ENCODE measurements around the gene NKAIN1.
A peak's percentile ranks its signal among the peaks of the same experiment; 100 is the strongest.
"Not testable (repeated sequence)": the region's sequence is repeated elsewhere in the genome, so short reads cannot be mapped to it uniquely, and the experiment has no call there.

The NKAIN1 gene

DNA sequence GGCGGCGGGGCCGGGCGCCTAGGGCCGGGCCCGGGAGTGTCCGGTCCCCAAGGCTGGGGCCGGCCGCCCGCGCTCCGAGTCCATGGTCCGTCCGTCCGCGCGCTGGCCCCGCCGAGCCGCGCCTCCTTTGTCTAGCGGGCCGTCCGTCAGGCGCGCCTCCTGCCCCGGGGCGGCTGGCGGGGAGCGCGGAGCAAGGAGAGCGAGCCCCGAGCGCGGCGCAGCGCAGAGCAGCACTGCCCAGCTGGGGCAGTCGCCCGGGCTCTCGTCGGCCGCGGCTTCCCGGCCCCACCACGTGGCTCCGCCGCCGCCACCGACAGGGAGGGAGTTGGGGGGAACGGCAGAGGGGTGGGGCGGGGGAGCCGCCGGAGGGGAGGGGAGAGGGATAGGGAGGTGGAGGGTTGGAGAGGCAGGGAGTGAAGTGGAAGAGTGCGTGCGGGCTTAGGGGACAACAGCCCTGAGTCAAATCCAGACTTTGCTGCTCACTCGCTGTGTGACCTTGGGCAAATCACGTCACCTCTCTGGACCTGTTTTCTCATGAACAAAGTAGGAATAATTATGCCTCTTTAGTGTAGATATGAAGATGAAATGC, at the start of gene NKAIN1:
NKAIN1 (minus strand) TSS at position 235 of the 589 bp plus-strand sequence. CDS start 340 bp downstream, outside the sequence.
- DNase-seq: peak in 6 of 10 donors; percentile 17 to 91 (median 38)
- intact Hi-C loops (cut with DNase I): loop anchor here (5.0 kb wide), 1 partner anchor 57 kb away; no protein-coding TSS in a partner anchor

DNA sequence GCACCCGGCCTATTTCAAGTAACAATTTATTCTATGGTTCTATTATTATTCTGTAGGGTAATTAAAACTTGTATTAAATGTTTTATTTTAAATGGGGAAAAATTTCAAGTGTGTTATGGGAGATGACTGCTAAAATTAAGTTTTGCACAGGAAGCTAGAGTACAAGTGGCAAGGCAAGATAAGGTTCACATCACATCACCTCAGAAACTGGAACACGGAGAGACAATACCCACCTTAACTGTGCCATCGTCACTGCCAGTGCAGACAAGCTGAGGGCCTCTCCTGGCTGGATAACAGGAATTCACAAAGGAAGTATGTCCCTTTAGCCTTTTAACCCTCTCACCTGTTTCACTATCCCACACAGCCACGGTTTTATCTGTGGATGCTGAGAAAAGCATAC, 49.3 kb upstream of the NKAIN1 start:
- intact Hi-C loops (cut with DNase I): no loop called here
- DNase-seq: no peak

DNA sequence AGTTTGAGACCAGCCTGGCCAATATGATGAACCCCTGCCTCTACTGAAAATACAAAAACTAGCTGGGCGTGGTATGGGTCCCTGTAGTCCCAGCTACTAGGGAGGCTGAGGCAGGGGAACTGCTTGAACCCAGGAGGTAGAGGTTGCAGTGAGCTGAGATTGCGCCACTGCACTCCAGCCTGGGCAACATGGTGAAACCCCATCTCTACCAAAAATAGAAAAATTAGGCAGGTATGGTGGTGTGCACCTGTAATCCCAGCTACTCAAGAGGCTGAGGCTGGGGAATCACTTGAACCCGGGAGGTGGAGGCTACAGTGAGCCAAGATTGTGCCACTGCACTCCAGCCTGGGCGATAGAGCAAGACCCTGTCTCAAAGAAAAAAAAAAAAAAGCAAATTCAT, 48.1 kb upstream of the NKAIN1 start:
- DNase-seq; intact Hi-C loops (cut with DNase I): not testable (repeated sequence)

DNA sequence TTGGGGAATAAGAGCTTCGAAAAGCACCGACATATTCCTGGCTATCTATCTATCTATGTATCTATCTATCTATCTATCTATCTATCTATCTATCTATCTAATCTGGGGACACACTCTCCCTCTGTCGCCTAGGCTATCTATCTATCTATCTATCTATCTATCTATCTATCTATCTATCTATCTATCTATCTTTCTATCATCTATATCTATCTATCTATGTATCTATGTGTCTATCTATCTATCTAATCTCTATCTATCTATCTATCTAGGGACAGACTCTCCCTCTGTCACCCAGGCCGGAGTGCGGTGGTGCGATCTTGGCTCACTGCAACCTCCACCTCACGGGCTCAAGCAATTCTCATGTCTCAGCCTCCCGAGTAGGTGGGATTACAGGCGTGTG, 42.7 kb upstream of the NKAIN1 start:
- DNase-seq; intact Hi-C loops (cut with DNase I): not testable (repeated sequence)

DNA sequence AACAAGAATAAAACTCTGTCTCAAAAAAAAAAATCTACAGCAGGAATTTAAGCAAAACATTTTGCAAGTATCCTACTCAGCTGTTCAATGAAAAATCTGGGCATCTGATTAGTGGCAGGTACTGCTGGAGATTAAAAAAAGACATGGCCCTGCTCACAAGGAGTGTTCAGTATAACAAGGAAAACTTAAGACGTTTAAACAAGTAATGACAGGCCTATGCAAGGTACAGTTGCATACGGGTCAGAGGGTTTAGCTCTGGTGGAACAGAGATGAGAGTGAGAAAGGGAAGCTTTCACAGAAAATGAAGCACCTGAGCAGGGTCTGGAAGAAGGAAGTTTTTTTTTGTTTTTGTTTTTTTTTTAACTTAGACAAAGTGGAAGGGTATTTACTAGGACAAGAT, 33.9 kb upstream of the NKAIN1 start:
- intact Hi-C loops (cut with DNase I): no loop called here
- no peak for DNase-seq

DNA sequence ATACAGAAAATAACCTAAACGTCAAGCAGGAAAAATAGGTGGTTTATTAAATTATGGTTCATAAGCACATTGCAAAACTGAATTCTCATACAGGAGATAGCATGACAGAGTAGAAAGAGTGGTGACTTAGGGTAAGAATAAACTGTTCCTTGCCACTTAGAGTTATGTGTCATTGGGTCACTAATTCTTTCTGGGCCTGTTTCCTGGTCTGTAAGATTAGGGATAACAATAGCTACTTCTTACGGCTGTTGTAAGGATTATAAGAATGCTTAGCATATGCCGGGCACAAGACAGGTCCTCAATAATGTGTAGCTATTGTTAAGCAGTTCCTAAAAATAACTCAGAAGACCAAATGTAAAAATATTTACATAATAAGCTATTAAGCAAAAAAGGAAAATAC, 32.7 kb upstream of the NKAIN1 start:
- no peak for DNase-seq
- intact Hi-C loops (cut with DNase I): no loop called here

DNA sequence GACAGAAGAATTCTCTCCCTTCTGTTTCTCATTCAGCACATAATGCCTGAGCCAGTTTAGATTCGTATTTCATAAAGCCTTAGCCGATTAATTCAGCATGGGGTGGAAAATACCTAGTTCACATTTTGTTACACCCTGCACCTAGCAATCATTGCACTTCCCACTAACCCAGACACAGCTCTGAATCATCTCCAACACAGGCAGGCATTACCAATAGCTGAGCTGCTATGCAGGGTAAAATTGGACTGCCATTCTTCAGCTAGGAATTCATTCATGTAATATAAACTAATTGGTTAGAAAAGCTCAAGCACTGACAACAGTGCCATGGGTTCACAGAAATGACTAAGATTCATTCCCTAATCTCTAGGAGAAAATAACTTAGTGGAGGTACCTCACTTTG, 26.9 kb upstream of the NKAIN1 start:
- intact Hi-C loops (cut with DNase I): no loop called here
- no peak for DNase-seq

DNA sequence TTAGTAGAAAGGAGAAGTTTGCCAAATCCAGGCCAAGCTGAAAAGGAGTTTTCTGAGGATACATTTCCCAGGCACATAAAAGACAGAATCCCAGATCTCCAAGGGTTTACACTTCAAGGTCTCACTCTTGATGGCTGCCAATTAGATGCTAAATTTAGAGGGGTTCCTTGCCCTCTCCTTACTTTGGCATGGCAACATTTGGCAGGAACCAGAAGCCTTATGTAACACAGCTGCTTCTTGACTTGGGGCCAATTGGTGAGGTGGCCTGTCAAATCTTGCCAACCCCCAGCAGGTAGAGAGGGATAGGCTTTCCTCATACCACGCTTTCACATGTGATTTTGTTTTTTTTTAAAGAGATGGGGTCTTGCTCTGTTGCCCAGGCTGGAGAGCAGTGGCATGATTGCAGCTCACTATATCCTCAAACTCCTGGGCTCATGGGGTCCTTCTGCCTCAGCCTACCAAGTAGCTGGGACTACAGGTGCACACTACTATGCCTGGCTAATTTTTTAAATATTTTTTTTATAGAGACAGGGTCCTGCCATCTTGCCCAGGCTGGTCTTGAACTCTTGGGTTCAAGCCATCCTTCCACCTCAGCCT, 25.2 kb upstream of the NKAIN1 start:
- DNase-seq: no peak
- intact Hi-C loops (cut with DNase I): no loop called here

DNA sequence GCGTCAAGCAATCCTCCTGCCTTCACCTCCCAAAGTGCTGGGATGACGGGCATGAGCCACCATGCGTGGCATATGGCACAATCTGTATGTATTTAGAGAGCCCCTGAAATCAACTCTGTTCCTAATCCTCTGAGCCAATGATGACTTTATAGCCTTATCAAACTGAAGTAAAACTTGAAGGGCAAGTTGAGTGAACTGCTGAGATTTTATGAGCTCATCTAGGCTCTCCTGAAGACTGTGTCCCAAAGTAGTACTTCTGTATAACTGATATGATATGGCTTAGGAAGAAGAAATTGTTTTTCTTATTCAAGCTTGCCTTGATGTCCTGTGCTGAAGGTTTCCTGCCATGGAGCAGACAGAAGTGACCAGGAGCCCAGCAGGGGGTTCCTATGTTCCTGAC, 23.7 kb upstream of the NKAIN1 start:
- DNase-seq: no peak
- intact Hi-C loops (cut with DNase I): no loop called here

DNA sequence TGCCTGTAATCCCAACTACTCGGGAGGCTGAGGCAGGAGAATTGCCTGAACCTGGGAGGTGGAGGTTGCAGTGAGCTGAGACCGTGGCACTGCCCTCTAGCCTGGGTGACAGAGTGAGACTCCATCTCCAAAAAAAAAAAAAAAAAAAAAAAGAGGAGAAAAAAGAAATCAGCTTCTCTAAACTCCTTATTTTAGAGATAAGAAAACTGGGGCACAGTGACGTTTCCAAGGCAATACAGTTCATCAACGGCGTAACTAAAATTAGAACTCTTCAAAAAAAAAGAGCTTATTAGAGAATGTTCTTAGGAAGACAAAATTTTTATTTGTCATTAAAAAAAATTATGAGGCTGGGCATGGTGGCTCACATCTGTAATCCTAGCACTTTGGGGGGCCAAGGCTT, 22.7 kb upstream of the NKAIN1 start:
- intact Hi-C loops (cut with DNase I): not testable (repeated sequence)

DNA sequence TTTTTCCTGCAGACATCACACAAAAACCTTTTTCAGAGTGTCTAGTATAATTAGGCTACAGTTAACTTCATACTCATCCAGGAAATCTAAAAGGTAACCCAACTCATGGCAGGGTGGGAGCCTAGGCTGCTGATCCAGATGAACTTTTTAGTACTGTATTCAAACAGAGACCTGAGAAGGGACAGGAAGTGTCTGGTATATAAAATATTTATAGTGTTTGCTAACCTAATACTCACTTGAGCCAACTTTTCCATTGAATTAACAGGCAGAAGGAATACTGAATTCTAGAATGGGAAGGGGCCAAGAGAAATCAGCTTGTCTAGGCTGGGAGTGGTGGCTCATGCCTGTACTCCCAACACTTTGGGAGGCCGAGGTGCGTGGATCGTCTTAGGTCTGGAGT, 22.2 kb upstream of the NKAIN1 start:
- DNase-seq: no peak
- intact Hi-C loops (cut with DNase I): no loop called here

More for the DNA sequence above, 22.7 kb upstream of the NKAIN1 start:
- DNase-seq: not testable (repeated sequence)

DNA sequence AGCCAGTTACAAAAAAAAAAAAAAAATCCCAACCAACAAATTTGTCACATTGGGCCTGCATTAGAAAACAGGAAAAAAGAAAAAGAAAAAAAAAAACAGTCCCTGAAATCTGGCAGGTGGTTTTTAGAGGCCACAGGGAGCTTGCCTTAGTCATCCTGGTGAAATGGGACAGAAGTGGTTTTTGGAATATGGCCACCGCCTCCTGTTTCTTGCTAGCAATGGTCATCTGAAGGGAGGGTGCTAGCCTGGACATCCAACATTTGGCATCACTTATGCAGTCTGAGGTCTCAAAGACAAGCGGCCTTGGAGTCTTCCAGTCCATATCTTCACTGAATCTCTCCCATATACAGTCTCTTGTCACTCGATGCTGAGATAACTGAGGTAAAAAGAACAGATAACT, 20.1 kb upstream of the NKAIN1 start:
- DNase-seq: no peak
- intact Hi-C loops (cut with DNase I): no loop called here

DNA sequence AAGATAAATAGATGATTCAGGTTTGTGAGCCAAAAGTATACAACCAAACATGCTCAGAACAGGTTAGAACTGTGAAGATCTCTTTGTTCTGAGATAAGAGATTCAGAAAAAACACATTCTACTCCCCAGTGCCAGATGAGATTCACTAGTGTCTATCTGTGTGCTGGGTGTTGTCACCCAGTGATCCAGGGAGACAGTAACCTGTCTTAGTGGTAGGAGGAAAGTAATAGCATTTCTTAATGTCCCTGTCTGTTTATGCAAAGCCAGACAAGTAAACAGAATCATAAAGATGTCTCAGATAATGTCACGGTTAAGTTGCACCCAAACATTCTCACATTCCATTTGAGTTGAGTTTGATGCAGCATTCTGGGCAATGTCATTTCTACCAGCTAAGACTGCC, 18.9 kb upstream of the NKAIN1 start:
- intact Hi-C loops (cut with DNase I): no loop called here
- no peak for DNase-seq

DNA sequence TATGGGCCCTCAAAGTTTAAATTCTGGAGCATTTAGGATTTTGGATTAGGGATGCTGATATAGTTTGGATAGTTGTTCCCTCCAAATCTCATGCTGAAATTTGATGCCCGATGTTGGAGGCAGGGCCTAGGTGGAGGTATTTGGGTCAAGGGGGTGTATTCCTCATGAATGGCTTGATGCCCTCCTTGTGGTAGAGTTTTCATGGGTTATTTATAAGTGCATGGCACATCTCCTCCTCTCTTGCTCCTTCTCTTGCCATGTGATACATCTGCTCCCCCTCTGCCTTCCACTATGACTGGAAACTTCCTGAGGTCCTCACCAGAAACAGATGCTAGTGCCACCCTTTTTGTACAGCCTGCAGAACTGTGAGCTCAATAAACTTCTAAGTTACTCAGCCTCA, 17.5 kb upstream of the NKAIN1 start:
- no peak for DNase-seq
- intact Hi-C loops (cut with DNase I): no loop called here

DNA sequence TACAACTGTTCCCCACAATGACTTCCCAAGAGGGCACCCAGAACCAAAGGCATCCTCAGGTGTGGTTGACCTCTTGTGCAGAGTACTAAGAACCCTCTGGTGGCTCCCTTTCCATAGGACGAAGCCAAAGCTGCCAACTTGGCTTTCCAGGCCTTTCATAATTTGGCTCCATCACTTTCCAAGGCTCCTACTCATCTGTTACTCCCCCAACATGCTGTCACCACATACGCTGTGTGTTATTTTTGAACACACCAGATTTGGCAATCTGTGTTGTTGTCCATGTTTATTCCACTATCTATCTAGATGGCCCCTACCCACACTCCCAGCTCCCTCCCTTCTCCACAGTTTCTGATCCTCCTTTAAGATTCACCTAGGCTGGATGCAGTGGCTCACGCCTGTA, 10.2 kb upstream of the NKAIN1 start:
- intact Hi-C loops (cut with DNase I): no loop called here
- DNase-seq: no peak

DNA sequence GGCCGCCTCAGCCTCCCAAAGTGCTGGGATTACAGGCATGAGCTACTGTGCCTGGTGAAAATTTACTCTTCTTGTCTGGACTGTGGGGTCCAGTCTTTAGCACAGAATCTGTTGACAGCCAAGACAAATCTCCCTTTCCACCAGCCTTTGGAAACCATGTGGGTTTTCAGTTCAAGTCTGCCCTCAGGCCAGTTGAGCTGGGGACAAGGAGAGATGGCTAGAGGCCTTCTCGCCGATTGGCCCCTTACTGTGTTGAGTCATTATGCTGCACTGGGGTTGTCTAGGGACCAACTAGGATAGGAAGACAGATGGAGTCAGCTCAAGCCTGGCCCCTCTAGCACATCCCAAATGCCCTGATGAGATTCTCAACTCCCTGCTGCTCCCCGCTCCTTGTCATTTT, 8.6 kb upstream of the NKAIN1 start:
- no peak for DNase-seq
- intact Hi-C loops (cut with DNase I): no loop called here

DNA sequence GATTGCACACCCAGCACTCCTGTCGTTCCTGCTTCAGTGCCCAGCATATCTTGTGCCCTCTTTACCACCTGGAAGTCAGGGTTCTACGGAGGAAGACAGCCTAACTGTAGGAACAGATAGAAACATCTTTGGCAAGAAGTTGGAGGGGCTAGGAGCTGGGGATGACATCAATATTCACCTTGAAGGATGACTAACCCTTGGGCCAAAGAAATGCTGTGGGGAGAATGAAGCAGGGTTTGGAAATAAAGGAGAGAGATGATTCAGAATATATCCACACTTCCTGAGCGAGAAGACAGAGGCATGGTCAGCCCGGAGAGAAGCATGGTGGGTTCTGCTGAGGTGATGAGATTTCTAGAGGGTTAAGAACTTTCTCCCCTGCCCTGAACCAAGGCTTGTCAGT, 4.6 kb upstream of the NKAIN1 start:
- no peak for DNase-seq

DNA sequence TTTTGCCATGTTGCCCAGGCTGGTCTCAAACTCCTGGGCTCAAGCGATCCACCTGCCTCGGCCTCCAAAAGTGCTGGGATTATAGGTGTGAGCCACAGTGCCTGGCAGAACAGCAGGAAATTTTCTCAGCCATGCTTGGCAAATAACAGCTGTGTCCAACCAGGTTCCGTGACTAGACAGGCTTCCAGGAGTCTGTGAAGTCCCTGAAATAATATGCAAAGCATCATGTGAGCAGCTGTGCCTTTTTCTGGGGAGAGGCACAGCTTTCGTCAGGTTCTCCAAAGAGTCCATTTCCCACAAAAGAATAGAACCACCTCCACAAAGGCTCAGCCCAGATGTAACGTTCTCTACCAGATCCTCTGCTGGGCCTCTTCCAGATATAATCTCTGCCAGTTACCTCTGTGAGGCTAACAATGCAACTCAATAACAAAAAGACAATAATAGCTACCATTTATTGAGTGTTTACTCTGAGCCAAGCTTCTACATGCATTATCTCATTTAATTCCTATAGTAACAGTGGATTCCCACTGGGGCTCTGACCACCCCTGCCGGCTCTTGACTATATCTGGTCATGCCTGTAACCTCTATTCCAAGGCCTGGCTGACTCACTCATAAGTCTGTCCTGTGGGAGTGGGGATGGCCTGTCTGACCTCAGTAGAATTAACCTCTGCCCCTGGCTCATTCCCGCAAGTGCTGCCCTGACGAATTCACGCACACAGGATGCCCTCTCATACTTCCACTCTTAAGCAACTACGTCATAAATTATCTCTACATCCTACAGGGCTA, 4.0 kb upstream of the NKAIN1 start:
- peak in 3 of 10 donors; percentile 12 to 41 (median 29) for DNase-seq
- intact Hi-C loops (cut with DNase I): no loop called here

More for the DNA sequence above, 4.6 kb upstream of the NKAIN1 start:
- intact Hi-C loops (cut with DNase I): no loop called here

DNA sequence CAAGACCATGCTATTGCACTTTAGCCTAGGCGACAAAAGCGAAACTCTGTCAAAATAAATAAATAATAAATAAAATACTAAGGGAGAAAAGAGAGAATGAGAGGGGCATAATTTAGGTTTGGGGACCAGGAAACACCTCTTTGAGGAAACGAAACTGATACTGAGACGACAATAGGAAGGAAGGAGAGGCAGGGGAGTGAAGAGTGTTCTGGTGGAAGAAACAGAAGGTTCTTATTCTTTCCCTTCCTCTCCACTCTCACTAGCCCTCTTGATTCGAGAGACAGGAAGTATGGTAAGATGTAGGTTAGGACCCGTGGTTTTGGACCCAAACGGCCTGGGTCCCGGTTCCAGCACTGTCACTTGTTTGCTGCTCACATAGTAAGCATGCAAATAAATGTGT, 1.6 kb upstream of the NKAIN1 start:
- intact Hi-C loops (cut with DNase I): no loop called here
- DNase-seq: no peak

DNA sequence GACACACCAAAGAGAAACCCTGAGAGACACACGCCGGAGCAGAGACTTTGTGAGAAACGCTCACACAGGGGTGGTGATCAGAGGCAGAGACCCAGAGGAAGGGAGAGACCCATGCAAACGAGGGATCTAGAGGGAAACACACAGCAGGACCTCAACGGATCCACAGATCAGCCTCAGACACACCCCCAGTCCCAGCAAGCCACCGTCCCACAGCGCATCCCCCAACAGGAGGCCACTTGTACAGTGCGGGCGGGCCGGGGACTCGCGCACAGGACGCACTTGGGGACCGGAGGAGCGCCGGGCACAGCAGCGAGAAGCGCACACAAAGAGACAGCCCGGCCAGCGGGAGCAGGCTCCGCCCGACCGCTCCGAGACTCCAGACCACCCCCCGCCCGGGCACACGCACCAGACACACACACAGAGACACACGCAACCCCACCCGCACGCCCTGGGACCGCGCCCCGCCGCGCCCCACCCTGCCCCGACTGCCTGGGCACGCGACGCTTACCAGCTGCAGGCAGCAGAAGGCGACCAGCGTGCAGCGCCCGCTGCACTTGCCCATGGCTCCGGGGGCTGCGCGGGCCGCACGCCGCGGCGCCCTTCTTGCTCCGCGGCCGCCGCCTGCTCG, 587 bp downstream of the NKAIN1 start:
- intact Hi-C loops (cut with DNase I): loop anchor here (5.0 kb wide), 1 partner anchor 57 kb away; no protein-coding TSS in a partner anchor
- DNase-seq: peak in 6 of 10 donors; percentile 15 to 85 (median 36)

DNA sequence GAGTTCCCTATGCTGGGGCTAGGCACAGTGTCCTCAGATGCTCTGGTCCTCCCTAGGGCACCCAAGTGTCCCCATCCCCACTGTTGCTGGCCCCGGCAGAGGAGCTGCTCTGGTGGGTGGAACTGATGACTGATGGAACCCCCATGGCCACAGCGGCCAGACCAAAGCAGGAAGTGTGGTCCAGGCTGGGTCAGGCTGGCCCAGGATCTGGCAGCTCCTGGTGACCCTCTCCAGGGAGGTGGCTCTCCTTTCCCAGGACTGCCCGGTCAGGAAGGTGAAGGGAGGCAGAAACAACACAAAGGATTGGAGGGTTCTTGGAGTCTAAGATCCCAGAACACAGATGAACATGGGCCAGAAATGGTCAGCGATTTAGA, 1.1 kb downstream of the NKAIN1 start:
- no peak for DNase-seq
- intact Hi-C loops (cut with DNase I): loop anchor here (5.0 kb wide), 1 partner anchor 56 kb away; no protein-coding TSS in a partner anchor
